GM18517 (cell line): ENCODE measurements around the gene PLCG1.
"Not testable (repeated sequence)": the region's sequence is repeated elsewhere in the genome, so short reads cannot be mapped to it uniquely, and the experiment has no call there.

Experiments
- ATAC-seq: cut with Tn5 transposase; IDR thresholded peaks from one replicate; pipeline ENCODE4 v1.9.1; 2021; ENCODE audit warnings: mild to moderate bottlenecking, moderate library complexity; ENCODE audit not compliant: unreplicated experiment

Gene PLCG1

GRCh38 chr20:41124451-41125094, 12.8 kb upstream of the PLCG1 start:
- no peak for ATAC-seq

GRCh38 chr20:41125530-41126457, 11.5 kb upstream of the PLCG1 start:
- no peak for ATAC-seq

GRCh38 chr20:41126719-41127118, 10.6 kb upstream of the PLCG1 start:
- no peak for ATAC-seq

GRCh38 chr20:41128317-41128716, 9.0 kb upstream of the PLCG1 start:
- not testable (repeated sequence) for ATAC-seq

GRCh38 chr20:41131594-41132387, 5.6 kb upstream of the PLCG1 start:
- ATAC-seq: no peak

GRCh38 chr20:41132388-41132775, 5.0 kb upstream of the PLCG1 start:
- not testable (repeated sequence) for ATAC-seq

- peak; percentile 58 for ATAC-seq
These were observed 3.5 kb upstream of the PLCG1 start for GRCh38 chr20:41133709-41134361.

- no peak for ATAC-seq
These were observed 2.8 kb upstream of the PLCG1 start for GRCh38 chr20:41134362-41135186.

GRCh38 chr20:41135187-41135887, 2.0 kb upstream of the PLCG1 start:
- ATAC-seq: no peak

- ATAC-seq: no peak
These were observed 1.3 kb upstream of the PLCG1 start for GRCh38 chr20:41135888-41136679.

GRCh38 chr20:41137614-41138474, 501 bp downstream of the PLCG1 start:
- ATAC-seq: peak; percentile 24

- ATAC-seq: no peak
These were observed 1.3 kb downstream of the PLCG1 start for GRCh38 chr20:41138475-41139226.

- no peak for ATAC-seq
These were observed 2.1 kb downstream of the PLCG1 start for GRCh38 chr20:41139227-41140093.

GRCh38 chr20:41140226-41141133, 3.1 kb downstream of the PLCG1 start:
- ATAC-seq: no peak
